Mucosa of gallbladder (tissue), 1 donor: ENCODE measurements around the gene THOP1. TPM values are rescaled to one million over a fixed set of nuclear protein-coding genes. Genes with fewer than 3 reads are reported as not detected.

Experiments used
- DNase-seq: peaks from one replicate; pipeline ENCODE4 v3.0.0-alpha.2; 2020; ENCODE audit warnings: low spot score
- total RNA-seq: library from RNA; stranded (reverse); gene quantifications from one replicate; pipeline ENCODE4 v1.2.1, GENCODE V29; 2021
- donor health status: DM: no; HTN: no; CAD: no.

Gene THOP1
- total RNA-seq, 1 donor from 2014 or later: 44.5 TPM

DNA sequence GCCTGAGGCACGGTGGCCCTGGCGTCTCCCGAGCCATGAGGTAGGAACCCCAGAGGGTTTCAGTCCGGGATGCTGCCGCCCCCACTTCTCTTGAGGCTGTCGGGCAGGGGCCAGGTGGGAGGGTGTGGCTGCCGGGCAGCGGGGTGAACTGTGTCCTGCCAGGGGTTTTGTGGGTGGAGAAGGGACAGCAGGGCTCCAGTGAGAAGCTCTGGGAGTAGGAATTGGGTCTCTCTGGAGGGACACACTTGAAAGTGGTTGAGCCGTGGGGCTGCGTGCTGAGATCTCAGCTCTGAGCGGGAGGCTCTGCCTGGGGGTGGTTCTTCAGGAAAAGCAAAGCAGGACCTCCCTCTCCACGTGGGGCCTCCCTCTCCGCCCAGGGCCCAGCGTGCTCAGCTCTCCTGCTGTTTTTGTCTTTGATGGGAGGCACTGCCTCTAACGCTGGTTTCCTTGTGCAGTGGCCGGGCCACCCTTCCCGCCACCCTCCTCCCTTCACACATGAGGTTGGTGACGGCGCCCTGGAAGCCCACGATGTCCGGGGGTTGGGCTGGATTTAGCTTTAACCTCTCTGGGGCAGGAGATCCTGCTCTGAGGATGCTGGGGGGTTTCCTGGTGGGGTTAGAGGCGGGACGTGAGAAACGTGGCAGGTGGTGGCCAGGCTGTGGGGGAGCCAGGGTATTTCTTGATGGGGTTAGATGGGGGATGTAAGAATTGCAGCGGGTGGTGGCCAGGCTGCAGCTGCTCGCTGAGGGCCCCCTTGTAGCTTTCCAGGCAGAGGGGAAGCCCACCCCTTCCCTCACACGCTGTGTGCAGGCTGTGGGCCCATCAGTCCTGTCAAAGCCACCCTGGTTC is 19.1 kb downstream of the THOP1 start:
- no peak for DNase-seq

DNA sequence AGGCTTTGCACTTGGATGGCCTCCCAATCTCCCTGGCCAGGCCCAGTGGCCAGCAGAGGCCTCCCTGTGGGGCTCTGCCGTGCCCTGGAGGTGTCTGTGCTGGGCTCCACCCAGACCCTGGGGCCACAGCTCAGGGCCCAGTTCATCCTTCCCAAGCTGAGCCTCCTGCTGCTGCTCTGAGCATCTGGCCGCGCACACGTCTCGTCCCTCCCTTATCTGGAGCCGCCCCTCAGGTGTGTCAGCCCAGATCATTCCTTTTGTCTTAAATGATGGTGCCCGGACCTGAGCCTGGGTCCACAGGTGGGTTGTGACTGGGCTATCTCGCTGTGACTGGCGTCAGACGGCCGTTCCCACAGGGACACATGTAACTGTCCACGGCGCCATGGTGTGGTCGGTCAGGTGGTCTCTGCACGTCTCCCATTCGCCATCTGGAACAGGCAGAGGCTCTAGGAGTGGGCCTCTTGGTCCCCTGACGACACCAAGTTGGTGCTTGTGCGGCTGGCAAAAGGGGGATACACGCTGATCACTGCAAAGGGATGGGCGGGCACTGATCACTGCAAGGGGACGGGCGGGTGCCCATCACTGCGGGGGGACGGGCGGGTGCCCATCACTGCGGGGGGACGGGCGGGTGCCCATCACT is 20.1 kb downstream of the THOP1 start:
- DNase-seq: no peak

DNA sequence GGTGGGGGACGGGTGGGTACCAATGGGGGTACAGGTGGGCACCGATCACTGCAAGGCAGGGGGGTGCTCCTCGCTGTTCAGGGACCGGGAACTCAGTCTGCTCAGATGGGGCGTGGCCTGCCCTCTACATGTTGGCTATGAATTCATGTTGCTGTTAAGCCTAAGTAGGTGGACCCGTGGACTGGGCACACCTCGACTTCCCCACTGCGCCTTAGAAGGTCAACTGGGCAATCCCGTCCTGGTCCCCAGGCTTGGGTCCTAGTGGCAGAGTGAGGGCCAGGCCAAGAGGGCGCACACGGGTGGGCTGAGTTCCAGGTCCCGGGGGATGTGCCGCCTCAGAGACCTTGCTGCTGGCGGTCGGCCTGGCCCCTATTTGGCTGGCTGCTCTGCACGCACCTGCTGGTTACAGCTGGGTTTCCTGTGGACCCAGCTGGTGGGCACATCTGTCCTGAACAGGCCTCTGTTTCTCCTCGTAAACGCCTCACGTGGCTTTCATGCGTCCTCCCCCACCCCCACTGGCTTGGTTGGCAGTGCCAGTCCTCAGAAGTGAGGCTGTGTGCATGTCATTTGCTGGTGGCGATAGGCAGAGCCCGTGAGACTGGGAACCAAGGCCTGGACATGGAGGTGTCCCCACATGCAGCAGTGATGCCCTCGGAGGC is 20.8 kb downstream of the THOP1 start:
- DNase-seq: no peak

DNA sequence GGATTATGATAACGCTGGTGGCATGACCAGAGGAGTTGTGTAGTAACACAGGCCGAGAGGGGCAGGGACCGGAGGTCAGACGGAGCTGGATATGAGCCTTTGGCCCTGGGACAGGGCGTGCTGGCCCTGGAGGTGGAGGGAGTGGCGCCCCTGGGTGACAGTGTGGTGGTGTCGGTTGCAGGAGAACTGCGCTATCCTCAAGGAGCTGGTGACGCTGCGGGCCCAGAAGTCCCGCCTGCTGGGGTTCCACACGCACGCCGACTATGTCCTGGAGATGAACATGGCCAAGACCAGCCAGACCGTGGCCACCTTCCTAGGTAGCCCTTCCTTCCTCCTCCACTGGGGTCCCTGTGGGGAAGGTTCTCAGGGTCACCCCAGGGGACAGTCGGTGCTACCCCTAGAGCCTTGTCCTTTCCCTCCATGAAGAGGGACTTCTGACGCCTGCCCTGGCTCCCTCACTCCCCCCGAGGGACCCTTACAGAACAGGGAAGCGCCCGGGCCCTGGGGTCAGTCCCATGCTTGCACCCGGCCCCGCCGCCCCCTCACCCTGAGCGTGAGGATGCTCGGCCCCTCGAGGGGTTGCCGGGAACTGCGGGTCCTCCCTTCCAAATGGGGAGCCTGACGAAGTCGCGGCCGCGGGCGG is 21.6 kb downstream of the THOP1 start:
- no peak for DNase-seq

DNA sequence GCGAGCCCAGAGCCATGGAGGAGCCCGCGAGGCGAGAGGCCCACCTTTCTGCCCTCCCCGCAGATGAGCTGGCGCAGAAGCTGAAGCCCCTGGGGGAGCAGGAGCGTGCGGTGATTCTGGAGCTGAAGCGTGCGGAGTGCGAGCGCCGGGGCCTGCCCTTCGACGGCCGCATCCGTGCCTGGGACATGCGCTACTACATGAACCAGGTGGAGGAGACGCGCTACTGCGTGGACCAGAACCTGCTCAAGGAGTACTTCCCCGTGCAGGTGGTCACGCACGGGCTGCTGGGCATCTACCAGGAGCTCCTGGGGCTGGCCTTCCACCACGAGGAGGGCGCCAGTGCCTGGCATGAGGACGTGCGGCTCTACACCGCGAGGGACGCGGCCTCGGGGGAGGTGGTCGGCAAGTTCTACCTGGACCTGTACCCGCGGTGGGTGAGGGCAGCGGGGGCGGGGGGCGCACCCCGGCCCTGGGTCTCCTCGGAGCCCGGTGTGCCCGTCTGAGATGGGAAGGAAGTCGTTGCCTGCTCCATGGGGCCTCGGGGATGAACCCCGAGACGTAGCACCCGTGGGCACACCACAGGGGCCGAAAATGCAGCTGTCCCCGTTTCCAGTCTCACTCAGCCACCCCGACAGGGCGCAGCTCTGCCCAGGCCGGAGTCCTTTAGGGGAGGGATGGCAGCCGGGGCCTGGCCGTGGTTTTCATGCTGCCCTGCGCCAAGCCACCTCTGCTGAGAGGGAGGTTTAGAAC is 22.3 kb downstream of the THOP1 start:
- DNase-seq: no peak

DNA sequence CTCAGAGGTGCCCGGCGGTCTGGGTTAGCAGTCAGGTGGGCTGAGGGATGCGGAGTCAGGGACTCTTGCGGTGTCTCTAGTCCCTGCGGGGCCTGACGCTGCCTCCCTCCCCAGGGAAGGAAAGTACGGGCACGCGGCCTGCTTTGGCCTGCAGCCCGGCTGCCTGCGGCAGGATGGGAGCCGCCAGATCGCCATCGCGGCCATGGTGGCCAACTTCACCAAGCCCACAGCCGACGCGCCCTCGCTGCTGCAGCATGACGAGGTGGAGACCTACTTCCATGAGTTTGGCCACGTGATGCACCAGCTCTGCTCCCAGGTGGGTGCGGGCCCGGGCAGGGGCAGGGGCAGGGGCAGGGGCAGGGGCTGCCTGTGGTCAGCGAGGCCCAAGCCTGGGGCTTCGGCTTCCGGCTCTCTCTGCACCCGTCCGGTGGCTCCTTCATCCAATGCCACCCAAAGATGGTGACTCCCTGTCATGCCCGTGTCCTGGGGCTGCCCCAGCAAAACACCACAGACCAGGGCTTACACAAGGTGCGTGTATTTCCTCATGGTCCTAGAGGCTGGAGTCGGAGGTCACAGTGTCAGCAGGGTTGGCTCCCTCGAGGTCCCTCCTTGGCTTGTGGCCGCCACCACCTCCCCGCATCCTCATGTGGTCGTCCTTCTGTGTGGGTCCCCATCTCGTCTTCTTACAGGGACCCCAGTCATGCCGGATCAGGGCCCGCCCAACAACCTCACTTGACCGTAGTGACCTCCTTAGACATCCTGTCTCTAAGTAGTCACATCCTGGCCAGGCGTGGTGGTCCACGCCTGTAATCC is 23.0 kb downstream of the THOP1 start:
- no peak for DNase-seq

DNA sequence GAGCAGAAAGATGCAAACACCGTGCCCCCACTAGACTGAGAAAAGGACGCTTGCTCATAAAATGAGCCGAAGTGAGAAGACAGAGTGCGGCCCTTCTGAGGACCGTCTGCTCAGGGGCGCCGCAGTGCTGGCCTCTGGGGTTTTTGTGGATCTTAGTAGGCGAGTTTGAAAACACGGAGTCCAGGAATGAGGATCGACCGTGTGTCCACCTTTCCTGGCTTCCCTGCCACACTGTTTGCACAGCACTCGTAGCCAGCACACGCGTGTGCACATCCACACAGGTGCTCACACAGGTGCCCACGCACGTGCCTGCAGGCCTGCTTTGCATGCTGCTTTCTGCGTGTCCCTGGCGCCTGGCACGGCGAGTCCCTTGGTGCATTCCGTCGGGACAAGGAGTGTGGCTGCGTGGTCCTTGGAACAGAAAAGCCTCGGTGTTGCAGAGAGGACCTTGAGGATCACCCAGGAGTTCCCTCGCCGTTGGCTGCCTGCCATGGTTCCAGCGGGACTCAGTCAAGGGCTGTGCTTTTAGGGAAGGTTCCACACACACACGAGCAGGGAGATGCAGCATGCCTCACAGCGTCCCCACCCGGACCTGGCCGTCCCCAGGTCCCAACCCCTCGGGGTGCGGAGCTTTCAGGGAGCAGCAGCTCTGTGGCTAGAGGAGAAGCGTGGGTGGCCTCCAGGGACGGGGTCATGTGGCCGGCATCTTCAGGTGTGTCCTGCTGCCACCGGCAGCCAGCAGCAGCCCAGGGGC is 24.3 kb downstream of the THOP1 start:
- no peak for DNase-seq

DNA sequence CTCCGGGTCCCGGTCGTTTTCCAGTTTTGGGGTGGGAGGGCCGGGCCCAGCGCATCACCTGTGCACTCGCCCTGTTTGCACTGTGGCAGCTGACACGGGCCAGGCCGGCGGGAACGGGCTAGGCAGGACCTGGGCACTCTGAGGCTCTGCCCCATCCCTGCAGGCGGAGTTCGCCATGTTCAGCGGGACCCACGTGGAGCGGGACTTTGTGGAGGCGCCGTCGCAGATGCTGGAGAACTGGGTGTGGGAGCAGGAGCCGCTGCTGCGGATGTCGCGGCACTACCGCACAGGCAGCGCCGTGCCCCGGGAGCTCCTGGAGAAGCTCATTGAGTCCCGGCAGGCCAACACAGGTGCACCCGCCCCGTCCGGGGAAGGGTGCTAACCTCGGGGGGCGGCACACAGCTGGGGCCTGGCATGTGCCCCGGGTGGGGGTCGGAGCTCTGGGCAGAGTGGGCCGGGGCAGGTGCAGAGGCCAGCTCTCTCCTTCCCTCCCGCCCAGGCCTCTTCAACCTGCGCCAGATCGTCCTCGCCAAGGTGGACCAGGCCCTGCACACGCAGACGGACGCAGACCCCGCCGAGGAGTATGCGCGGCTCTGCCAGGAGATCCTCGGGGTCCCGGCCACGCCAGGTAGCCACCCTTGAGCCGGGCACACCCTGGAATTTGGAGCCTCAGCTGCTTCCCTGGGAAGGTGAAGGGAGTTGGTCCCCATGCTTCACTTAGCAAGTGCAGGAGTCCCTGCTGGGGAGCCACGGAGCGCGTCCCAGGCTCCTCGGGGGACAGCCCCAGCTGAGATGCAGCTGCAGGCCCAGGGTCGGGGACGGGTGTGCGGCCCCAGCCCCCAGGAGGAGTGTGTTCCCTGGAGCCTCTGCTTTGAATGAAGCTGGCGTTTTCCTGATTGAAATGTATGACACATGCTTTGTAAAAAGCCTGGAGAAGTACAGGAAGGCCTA is 25.1 kb downstream of the THOP1 start:
- DNase-seq: no peak

DNA sequence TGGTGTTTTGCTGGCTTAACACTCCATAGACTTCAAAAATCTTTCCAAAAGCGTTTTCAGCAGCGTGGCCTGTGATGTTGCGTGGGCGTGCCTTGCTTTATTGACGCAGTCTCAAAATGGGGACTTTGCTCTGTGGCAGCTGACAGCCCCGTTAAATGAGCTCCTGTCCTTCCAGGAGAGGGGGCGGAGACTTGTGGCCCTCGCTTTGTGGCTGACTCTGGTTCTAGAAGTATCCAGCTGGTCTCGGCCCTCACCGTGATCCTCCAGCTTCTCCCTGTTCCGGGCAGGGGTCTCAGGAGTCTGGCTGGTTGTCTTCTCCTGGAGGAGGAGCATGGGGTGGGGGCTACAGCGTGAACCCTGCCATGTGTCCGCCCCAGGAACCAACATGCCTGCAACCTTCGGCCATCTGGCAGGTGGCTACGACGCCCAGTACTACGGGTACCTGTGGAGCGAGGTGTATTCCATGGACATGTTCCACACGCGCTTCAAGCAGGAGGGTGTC is 26.0 kb downstream of the THOP1 start:
- no peak for DNase-seq

DNA sequence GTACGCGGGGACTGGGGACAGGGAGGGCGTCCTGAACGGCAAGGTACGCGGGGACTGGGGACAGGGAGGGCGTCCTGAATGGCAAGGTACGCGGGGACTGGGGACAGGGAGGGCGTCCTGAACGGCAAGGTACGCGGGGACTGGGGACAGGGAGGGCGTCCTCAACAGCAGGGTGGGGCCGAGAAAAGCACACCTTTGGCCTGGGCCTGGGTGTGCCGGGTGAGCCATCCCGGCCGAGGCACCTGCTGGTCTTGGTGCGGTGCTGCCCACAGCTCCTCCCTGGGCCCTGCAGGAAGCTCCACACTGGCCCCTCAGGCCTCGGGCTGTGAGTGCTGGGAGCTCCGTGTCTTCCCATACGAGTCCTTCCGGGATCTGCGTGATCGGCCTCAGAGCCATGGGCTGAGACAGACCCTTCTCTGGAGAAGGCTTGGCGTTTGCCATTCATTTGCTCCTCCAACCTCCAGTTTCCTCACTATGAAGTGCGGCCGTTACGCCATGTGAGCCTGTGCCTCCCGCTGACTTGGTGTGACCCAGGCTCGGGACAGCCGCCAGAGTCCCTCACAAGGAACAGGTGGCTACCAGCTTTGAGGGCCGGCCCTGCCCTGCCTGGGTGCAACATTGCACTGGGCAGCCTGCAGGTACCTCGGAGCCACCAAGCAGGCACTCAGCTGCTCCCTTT is 26.6 kb downstream of the THOP1 start:
- no peak for DNase-seq

DNA sequence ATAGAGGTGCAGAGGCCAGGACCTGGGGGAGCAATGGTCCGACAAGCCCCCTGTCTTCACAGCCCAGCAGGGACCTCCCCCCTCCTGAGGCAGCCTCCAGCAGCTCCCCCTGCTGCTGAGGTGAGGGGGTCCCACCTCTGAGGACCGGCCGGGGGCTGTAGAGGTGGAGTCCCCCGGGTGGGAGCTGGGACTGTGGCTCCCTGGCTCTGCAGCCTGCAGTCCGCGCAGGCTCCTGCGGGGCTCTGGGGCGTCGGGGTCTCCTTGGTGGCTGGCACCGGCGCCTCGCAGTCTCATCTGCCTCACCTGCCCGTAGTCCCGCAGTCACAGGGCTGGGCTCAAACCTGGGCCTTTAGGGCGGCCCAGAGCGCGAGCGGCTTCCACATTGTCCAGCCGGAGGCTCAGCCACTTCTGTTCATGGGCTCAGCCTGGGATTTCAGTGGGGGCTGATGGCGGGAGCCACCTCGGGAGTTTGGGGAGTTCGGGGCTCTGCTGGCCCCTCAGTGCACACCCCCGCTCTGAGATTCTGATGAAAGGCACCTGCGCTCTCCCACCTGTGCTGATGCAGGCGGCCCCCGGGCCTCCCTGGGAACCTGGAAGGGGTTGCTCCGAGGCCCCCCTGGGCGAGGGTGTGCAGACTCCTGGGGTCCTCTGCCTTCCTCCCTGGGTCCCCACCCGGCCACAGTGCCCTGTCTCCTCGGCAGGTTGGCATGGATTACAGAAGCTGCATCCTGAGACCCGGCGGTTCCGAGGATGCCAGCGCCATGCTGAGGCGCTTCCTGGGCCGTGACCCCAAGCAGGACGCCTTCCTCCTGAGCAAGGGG is 27.3 kb downstream of the THOP1 start:
- DNase-seq: no peak

DNA sequence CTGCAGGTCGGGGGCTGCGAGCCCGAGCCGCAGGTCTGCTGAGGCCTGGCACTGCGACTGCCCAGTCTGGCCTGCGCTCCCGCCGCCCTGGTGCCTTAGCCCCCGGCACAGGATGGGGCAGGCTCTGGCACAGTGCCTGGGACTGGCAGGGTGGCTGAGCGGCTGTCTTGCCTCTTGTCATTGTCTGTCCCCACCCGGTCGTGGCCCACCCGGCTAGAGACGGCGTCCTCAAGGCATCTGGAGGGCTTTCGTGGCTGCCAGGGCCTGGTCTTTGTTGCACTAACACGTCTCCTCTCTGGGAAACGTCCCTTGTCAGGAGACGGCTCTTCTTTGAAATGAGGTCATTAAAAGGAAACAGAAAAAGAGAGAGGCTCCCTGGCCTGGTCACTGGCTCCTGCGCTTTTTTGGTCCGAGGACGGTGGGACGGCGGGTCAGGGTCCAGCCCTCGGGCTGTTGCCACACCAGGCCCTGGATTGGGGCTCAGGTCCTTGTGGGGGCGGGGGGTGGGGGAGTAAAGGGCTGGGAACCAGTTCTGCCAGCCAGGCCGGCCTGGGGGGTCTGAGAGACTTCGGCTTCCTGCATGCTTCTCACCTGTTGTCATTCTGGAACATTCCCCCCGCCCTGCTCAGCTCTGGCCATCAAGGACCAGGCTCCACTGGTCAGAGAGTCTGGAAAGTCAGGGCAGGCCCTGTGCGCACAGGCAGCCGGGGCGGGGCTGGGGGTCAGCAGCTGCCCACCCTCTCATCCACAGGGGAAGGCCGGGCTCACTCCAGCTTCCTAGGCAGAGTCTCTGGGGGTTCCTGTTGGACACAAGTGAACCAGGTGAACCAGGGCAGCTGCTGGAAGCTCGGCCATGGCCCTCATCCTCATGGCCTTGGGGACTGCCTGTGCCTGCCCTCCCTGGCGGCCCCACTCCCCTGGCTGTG is 28.2 kb downstream of the THOP1 start:
- no peak for DNase-seq

DNA sequence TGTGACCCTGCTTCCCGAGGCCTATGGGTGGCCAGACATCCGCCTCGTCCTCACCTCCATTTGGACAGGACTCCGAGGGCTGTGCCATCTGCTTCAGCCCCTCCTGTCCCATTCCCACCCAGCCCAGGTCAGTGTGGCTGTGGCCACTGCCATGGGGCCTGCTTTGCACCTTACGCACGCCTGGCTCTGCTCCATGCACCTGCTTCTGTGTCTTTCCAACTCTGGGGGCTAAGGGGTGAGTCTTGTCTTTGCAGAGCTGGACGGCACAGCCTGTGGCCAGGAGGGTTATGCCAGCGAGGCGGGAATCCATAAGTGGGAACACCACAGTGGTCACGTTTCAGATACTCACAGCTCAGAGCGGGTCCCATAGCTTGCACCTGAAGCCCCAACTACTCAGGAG is 29.1 kb downstream of the THOP1 start:
- no peak for DNase-seq

DNA sequence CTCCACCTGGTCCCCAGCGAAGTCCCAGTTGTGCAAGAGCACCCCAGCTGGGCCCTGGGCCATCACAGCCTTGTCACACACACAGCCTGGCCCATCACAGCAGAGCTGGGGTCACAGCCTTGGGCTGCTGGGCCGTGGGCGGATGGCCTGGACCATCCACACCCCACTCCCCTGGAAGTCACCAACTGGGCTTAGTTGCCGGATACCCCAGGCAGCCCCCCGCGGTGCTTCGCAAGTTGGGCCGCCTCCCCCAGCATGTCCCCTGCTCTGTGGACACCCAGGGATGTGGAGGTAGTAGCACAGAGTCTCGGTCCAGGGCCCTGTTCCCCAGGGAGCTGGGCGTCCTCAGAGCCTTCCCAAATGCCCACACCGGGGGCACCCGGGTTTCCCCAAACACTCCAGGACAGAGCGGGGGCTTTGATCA is 29.9 kb downstream of the THOP1 start:
- no peak for DNase-seq

DNA sequence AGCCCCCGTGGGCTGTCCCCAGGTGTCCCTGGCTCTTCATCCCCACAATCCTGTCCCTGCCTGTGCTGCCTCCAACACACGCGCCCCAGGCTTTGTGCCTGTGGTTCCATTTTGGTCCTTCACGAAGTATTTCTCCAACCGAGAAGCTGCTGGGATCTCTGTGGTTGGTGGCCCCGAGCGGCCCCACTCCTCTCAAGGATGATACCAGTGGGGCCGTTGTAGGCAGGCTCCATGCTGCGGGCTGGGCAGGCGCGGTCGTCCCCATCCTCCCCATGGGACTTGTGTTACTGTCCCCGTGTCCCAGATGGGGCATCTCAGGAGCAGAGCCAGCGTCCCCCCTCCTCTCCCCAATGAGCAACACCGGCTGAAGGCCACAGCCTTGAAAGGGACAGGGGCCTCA is 30.6 kb downstream of the THOP1 start:
- no peak for DNase-seq

DNA sequence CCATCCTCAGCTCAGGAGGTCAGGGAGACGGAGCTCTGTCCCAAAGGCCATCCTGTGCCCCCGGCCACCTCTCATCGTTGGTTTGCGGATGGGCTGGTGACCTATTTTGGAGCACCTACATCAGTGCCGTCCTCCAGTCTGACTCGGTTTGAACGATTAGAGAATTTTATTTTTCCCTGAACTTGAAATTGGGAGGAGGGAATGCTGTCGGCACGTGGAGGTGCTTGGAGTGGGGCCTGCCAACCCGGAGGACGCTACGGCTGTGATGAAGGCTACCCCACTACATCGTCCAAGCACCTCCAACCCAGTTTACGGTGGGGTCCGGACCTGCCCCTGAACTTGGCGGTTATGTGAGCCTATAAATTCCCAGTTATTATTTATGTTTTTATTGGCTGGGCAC is 31.3 kb downstream of the THOP1 start:
- no peak for DNase-seq
